Uterus (tissue), 2 donors: ENCODE results near the gene RABEP2.

ENCODE experiments used
- POLR2A ChIP-seq, 2 donors: fragments of 450-650 bp; IDR thresholded peaks; one replicate each; pipeline ENCODE4 v1.6.1; 2016; ENCODE audit warnings: antibody characterized with exemption in 2 of 2, mild to moderate bottlenecking in 1 of 2, moderate library complexity in 1 of 2
- TF ChIP-seq, protein P1 (sequence below), 4 experiments: fragments of 200-600 bp in 2 of 4; fragments of 450-650 bp in 2 of 4; sonication (generic) in 2 of 4; IDR thresholded peaks; one replicate each; pipeline ENCODE4 v1.5.1; 2016 to 2019; ENCODE audit warnings: antibody characterized with exemption in 4 of 4, mild to moderate bottlenecking in 2 of 4, moderate library complexity in 1 of 4

DNA sequence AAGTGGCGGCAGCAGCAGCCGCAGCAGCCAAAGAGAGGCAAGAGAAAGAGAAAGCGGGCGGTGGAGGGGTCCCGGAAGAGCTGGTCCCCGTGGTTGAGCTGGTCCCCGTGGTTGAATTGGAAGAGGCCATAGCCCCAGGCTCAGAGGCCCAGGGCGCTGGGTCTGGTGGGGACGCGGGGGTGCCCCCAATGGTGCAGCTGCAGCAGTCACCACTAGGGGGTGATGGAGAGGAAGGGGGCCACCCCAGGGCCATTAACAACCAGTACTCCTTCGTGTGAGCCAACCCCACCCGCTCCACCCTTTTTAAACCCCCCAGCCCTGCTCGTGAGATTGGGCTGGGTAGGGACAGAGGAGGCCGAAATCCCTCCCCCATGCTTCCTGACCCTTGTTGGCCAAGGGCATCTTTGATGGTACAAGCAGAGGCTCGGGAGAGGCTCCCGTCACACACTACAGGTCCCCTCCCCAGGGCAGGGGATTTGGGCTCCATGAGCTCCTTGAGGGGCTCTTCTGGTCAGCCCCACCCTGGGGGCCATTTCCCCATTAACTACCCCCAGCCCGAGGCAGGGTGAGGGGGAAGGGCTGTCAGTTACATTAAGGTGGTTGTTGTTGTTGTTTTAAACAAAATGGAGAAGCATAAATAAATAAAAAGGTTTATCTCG is 51.4 kb downstream of the RABEP2 start:
- TF ChIP-seq, protein P1, sequence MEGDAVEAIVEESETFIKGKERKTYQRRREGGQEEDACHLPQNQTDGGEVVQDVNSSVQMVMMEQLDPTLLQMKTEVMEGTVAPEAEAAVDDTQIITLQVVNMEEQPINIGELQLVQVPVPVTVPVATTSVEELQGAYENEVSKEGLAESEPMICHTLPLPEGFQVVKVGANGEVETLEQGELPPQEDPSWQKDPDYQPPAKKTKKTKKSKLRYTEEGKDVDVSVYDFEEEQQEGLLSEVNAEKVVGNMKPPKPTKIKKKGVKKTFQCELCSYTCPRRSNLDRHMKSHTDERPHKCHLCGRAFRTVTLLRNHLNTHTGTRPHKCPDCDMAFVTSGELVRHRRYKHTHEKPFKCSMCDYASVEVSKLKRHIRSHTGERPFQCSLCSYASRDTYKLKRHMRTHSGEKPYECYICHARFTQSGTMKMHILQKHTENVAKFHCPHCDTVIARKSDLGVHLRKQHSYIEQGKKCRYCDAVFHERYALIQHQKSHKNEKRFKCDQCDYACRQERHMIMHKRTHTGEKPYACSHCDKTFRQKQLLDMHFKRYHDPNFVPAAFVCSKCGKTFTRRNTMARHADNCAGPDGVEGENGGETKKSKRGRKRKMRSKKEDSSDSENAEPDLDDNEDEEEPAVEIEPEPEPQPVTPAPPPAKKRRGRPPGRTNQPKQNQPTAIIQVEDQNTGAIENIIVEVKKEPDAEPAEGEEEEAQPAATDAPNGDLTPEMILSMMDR (IDR thresholded peaks at IDR 0.05): peak in 1 of 4 experiments; percentile 21
- TF ChIP-seq POLR2A (IDR thresholded peaks at IDR 0.05): no peak
